Lung (tissue), 12 donors: ENCODE data around the gene DHX8. TPM values are rescaled to one million over a fixed set of nuclear protein-coding genes. Genes with fewer than 3 reads are reported as not detected.
"Not testable (repeated sequence)": the region's sequence is repeated elsewhere in the genome, so short reads cannot be mapped to it uniquely, and the experiment has no call there.

Source experiments
- ATAC-seq: fragments of 200-7000 bp; cut with Tn5 transposase; one replicate; pipeline ENCODE4 v1.9.1; 2020; ENCODE audit warnings: moderate number of reproducible peaks; ENCODE audit not compliant: insufficient read depth, low FRiP score
- DNase-seq, 3 donors: peaks; one replicate each; pipeline ENCODE4 v3.0.0-alpha.2; 2013 to 2017
- H3K27ac ChIP-seq, 2 donors: one replicate each; pipeline ENCODE4 v1.5.1; 2013; ENCODE audit warnings: mild to moderate bottlenecking in 2 of 2, moderate library complexity in 2 of 2, control low read depth in 1 of 2, inconsistent platforms in 1 of 2, low read depth in 1 of 2, low read length in 1 of 2
- H3K27me3 ChIP-seq, 3 donors: one replicate each; pipeline ENCODE4 v1.5.1; 2013; ENCODE audit warnings: low read length in 2 of 3; ENCODE audit not compliant: control insufficient read depth in 3 of 3, insufficient read depth in 3 of 3
- H3K36me3 ChIP-seq, 4 donors: one replicate each; pipeline ENCODE4 v1.5.1; 2013; ENCODE audit warnings: low read length in 4 of 4, mild to moderate bottlenecking in 1 of 4, moderate library complexity in 1 of 4; ENCODE audit not compliant: control insufficient read depth in 4 of 4, insufficient read depth in 4 of 4
- H3K4me1 ChIP-seq, 5 donors: one replicate each; pipeline ENCODE4 v1.5.1; 2013; ENCODE audit warnings: low read length in 5 of 5, mild to moderate bottlenecking in 2 of 5, moderate library complexity in 1 of 5; ENCODE audit not compliant: control insufficient read depth in 5 of 5, insufficient read depth in 5 of 5
- H3K4me3 ChIP-seq: one replicate; pipeline ENCODE4 v1.5.1; 2013; ENCODE audit warnings: mild to moderate bottlenecking, control low read depth, moderate library complexity
- H3K9ac ChIP-seq, 2 donors: one replicate each; pipeline ENCODE4 v1.5.1; 2013; ENCODE audit warnings: low read length in 2 of 2, control low read depth in 1 of 2; ENCODE audit not compliant: insufficient read depth in 1 of 2
- H3K9me3 ChIP-seq, 4 donors: one replicate each; pipeline ENCODE4 v1.5.1; 2013; ENCODE audit warnings: low read length in 3 of 4, mild to moderate bottlenecking in 1 of 4, moderate library complexity in 1 of 4; ENCODE audit not compliant: control insufficient read depth in 4 of 4, insufficient read depth in 3 of 4
- WGBS, 2 donors: extraction: QIAGEN DNeasy Blood & Tissue Kit; methylation state at CpG; one replicate each; pipeline ENCODE4 v1.1.7; 2013; 5-methylcytosine and 5-hydroxymethylcytosine counted together
- polyA plus RNA-seq, 2 donors: library from polyadenylated mRNA; stranded (reverse); fragments of 200-250 nt; gene quantifications; one replicate each; pipeline ENCODE4 v1.2.1, GENCODE V29; 2013
- total RNA-seq, 2 donors: library from RNA; depleted of rRNA in 1 of 2; stranded (reverse); fragments of >200 nt in 1 of 2; gene quantifications; one replicate each; pipeline ENCODE4 v1.2.1, GENCODE V29; 2014 to 2021
- TF ChIP-seq, protein P1 (sequence below): IDR thresholded peaks from 2 replicates; pipeline ENCODE4 v1.5.1; 2012; ENCODE audit warnings: mild to moderate bottlenecking; ENCODE audit errors: control extremely low read depth, extremely low read depth
- donor health status: control.
- donor health status: control.
- donor health status: Bipolar disorder and iron deficiency.
- donor health status: healthy.
- donor health status: DM: yes; HTN: yes; CAD: no.

Gene DHX8
- total and polyA plus RNA-seq, 4 donors: 24.7 to 45.1 (median 38.2) TPM

DNA sequence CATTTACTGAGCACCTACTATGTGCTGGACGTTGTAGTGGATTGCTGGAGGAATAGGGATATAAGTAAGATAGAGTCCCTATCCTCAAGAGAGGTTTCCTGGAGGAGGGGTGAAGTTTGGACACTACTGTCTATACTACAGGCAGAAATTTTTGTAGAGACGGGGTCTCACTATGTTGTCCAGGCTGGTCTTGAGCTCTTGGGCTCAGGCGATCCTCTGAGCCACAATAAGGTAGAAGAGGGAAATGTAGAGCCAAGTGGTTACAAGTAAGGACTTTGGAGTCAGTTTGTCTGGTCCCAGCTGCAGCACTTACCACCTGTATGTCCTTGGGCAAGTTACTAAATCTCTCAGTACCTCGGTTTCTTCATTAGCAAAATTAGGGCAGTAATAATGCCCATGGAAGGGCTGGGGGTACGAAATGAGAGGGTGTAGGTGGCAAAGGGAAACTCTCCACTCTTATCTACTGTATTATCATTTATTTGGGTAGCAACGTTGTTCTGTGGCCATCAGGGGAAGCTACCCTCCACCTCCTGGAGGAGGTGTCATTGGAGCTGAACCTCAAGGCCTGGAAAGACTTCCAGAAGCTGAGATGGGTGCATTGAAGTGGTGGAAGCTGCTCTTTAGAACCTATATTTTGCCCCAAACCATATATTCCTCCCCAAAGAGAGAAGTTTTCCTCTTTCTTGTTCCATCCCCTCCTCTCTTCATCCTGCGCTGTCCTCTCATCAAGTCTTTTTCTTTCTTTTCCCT lies 34.9 kb upstream of the DHX8 start:
- whole genome bisulfite sequencing, 2 donors: 67 to 71% methylated on average over 7 of the region's 7 CpGs
- no peaks in the 10 kb centered on the region for H3K9me3 ChIP-seq
- H3K27ac ChIP-seq: peak overlapping the region in 1 of 2 donors; percentile 42
- ATAC-seq (no peak), DNase-seq (no peak)
- no peaks in the 10 kb centered on the region for H3K27me3 ChIP-seq
- TF ChIP-seq, protein P1, sequence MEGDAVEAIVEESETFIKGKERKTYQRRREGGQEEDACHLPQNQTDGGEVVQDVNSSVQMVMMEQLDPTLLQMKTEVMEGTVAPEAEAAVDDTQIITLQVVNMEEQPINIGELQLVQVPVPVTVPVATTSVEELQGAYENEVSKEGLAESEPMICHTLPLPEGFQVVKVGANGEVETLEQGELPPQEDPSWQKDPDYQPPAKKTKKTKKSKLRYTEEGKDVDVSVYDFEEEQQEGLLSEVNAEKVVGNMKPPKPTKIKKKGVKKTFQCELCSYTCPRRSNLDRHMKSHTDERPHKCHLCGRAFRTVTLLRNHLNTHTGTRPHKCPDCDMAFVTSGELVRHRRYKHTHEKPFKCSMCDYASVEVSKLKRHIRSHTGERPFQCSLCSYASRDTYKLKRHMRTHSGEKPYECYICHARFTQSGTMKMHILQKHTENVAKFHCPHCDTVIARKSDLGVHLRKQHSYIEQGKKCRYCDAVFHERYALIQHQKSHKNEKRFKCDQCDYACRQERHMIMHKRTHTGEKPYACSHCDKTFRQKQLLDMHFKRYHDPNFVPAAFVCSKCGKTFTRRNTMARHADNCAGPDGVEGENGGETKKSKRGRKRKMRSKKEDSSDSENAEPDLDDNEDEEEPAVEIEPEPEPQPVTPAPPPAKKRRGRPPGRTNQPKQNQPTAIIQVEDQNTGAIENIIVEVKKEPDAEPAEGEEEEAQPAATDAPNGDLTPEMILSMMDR: no peak
- no peak overlapping the region for H3K4me3 ChIP-seq
- peaks cover 0 to 6% (median 0%) of the 10 kb centered on the region in 5 donors for H3K4me1 ChIP-seq
- no peak overlapping the region for H3K9ac ChIP-seq
- H3K36me3 ChIP-seq: no peaks in the 10 kb centered on the region

DNA sequence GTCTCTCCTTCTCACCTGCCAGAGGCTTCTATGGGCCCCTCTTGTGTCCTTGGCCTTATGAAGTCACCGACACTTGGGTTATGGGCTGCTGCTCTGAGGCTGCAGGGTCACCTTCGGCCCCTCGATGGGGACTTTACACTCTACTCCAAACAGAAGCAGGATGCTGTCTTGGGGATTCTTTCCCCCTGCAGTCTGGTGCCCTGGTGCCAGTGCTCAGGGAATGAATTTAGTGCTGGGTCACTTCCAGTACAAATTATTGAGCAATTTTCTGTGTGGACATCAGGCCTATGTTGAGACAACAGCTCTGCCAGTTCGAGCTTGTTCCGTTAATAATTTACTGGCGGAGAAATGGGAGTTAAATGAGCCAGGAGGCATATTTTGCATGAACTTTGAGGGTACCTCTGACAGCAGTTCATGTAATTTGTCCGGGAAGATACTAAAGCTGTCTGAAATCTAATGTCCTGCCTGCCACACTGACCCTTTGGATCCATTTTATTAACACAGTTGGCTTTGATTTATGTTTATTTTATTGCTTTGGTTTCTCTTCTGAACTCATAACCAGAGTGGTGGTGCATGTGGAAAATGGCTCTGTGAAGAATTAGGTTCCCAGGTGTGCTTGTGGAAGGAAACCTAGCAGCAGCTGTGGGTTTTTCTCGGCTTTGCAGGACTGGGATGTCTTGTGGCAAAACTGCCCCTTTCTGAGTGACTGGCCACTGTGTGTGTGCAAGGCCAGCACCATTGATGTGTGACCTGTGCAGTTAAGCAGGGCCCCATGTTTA lies 34.1 kb upstream of the DHX8 start:
- Histone ChIP-seq H3K27ac (peak overlapping the region in 1 of 2 donors; percentile 68), H3K4me3 (no peak overlapping the region), H3K36me3 (no peaks in the 10 kb centered on the region), H3K27me3 (no peaks in the 10 kb centered on the region), H3K9ac (no peak overlapping the region), H3K9me3 (no peaks in the 10 kb centered on the region), H3K4me1 (peaks cover 0 to 6% (median 0%) of the 10 kb centered on the region in 5 donors)
- TF ChIP-seq, protein P1: no peak
- DNase-seq (peak in 2 of 3 donors; percentile 51 to 66), ATAC-seq (no peak)
- WGBS, 2 donors: 58 to 73% methylated on average over 8 of the region's 8 CpGs

DNA sequence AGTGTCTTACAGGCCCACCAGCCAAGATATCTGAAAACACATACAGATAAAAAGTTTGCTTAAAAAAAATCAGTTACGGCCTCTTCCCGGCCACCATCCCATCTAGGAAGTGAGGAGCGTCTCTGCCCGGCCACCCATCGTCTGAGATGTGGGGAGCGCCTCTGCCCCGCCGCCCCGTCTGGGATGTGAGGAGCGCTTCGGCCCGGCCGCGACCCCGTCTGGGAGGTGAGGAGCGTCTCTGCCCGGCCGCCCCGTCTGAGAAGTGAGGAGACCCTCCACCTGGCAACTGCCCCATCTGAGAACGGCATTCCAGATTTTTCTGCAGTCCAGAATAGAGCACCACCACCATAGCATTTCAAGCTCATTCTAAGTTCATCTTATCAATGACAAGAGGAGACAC lies 33.0 kb upstream of the DHX8 start:
- H3K4me3 ChIP-seq, H3K36me3 ChIP-seq, H3K27me3 ChIP-seq, DNase-seq, ATAC-seq, H3K27ac ChIP-seq, H3K9ac ChIP-seq, H3K4me1 ChIP-seq, H3K9me3 ChIP-seq: not testable (repeated sequence)
- WGBS, 2 donors: 98 to 99% methylated on average over 20 of the region's 20 CpGs

DNA sequence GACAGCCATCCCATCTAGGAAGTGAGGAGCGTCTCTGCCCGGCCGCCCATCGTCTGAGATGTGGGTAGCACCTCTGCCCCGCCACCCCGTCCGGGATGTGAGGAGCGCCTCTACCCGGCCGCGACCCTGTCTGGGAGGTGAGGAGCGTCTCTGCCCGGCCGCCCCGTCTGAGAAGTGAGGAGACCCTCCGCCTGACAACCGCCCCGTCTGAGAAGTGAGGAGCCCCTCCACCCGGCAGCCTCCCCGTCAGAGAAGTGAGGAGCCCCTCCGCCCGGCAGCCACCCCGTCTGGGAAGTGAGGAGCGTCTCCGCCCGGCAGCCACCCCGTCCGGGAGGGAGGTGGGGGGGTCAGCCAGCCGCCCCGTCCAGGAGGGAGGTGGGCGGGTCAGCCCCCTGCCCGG lies 32.0 kb upstream of the DHX8 start:
- H3K9me3 ChIP-seq, H3K27ac ChIP-seq, H3K27me3 ChIP-seq, H3K4me1 ChIP-seq, ATAC-seq, DNase-seq, H3K4me3 ChIP-seq, H3K9ac ChIP-seq, H3K36me3 ChIP-seq: not testable (repeated sequence)
- 92 to 93% methylated on average over 30 to 32 of the region's 32 CpGs for WGBS, 2 donors
